GM18858 (cell line): ENCODE measurements around the gene LILRB3.
"Not testable (repeated sequence)": the region's sequence is repeated elsewhere in the genome, so short reads cannot be mapped to it uniquely, and the experiment has no call there.

ENCODE experiments used
- ATAC-seq: cut with Tn5 transposase; IDR thresholded peaks from one replicate; pipeline ENCODE4 v1.9.1; 2021; ENCODE audit not compliant: unreplicated experiment

The LILRB3 gene

GRCh38 chr19:54243809-54244208 is 21.0 kb upstream of the LILRB3 start:
- ATAC-seq, result not testable (repeated sequence)

- not testable (repeated sequence) for ATAC-seq
Measured at GRCh38 chr19:54242646-54243045, 19.8 kb upstream of the LILRB3 start, which contains the start of gene LILRA6. LILRA6 (minus strand) TSS chr19:54242790.

GRCh38 chr19:54242234-54242633 is 19.4 kb upstream of the LILRB3 start:
- not testable (repeated sequence) for ATAC-seq

- not testable (repeated sequence) for ATAC-seq
Measured at GRCh38 chr19:54240372-54241336, 17.8 kb upstream of the LILRB3 start.

DNA sequence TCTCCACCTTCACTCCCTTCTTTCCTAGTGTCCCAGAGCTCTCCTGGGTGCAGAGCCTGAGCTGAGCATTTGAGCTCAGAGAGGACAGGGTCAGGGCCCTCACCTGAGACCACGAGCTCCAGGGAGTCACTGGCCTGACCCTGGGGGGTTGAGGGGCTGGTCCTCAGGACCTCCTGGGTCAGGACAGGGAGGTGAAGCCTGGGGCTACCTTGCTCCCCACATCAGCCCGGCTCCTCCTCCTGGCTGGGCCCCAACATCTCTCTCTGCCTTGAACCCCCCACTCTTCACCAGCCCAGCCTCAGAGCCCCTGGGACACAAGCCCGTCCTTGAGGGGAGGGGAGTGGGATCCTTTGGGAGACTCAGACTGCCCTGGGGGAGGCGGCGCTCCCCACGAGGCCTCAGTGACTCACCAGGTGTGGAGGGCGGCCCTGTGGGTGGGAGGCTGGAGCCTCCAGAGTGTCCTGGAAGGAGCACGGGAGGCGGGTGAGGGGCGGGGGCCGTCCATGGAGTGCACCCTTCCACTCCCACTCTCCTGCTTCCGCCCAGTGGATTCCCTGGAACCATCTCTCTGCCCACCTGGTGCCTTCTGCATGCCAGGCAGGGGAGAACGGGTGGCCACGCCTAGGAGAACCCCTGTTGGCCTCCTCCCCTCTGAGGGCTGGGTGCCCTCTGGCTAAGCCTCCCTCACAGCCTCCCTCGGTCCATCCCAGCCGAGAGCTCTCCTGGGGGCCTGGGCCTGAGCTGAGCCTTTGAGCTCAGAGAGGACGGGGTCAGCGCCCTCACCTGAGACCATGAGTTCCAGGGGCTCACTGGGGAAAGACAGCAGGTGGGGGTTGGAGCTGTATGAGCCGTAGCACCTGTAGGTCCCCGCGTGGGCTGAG is 16.9 kb upstream of the LILRB3 start:
- ATAC-seq, result not testable (repeated sequence)

- no peak for ATAC-seq
Measured at GRCh38 chr19:54233941-54234340, 11.1 kb upstream of the LILRB3 start.

DNA sequence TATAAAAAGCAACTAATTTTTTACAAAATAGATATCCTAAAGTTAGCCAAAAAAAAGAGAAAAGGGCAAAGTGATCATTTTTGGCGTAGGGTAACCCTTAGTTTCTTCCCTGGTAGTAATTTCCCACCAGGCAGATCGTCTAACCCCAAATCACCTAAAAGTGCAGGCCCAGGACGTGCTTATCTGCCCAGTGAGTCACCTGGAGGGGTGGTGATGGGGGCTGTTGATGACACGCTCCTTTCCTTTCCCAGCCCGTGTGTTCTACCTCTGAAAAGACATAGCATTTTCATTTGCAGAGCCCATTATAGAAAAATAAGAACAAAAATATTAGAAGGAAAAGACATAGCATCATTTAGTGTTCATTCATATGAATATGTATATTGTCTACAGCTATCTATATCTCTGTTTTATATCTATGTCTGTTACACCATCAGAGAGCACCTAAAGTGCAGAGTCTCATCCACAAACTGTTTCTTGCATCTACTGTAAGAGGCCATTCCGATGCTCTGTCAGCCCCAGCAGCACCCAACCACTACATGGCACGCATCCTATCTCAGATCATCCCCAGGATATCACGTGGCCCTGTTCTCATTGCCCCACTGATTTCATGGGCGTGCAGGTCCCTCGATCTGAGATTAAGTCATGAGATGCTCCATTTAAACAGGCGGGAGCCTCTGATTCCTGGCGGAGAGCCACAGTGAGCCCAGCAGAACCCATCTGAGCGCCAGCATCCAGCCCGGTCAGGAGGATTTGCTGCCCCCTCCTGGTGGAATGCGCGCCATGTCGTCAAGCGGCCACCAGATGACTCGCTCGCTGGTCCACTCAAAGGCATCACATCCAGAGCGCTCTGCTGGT is 8.5 kb upstream of the LILRB3 start:
- no peak for ATAC-seq

DNA sequence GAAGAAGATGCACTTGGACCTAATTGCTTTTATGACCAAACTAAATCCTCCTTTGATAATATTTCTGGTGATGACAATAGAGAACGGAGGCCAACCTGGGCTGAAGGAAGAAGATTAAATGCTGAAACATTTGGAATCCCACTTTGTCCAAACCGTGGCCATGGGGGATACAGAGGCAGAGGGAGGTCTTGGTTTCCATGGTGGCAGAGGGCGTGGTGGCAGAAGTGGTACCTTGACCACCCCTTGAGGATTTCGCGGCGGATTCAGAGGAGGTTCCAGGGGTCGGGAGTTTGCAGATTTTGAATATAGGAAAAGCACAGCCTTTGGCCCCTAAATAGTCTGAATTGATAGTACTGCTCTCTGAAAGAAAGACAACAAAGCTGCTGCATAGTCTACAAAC is 7.2 kb upstream of the LILRB3 start:
- no peak for ATAC-seq

DNA sequence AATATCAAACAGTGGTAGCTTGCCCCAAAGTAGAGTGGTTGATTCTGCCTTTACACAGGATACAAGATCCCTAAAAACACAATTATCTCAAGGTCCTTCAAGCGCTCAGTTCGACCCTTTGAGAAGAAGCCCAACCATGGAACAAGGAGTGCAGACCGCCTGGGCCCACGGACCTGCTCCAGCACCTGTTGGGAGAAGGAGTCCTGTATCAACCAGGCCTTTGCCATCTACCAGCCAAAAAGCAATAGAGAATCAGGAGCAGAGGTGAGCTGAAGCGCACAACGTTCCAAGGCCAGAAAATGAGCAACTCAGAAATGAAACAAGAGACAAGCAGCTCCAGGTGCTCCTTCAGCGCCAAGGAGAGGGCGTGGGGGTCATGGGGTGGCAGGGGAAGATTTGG is 6.3 kb upstream of the LILRB3 start:
- no peak for ATAC-seq

- not testable (repeated sequence) for ATAC-seq
Measured at GRCh38 chr19:54224619-54225018, 1.8 kb upstream of the LILRB3 start.

DNA sequence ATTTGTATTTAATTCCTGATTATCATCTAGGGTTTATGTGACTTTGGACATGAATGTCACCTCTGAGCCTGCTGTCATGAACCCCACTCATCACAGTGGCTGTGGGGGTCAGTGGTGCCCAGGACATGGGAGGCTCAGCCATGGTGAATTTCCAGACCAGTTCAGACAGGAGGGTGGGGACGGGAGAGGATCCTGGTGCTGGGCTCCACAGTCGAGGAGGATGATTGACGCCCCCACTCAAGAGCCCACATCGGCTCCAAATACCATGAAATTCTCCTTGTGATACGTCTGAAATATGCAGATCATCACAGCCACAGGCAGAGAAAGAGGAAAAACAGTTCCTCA is 1.1 kb upstream of the LILRB3 start:
- not testable (repeated sequence) for ATAC-seq

DNA sequence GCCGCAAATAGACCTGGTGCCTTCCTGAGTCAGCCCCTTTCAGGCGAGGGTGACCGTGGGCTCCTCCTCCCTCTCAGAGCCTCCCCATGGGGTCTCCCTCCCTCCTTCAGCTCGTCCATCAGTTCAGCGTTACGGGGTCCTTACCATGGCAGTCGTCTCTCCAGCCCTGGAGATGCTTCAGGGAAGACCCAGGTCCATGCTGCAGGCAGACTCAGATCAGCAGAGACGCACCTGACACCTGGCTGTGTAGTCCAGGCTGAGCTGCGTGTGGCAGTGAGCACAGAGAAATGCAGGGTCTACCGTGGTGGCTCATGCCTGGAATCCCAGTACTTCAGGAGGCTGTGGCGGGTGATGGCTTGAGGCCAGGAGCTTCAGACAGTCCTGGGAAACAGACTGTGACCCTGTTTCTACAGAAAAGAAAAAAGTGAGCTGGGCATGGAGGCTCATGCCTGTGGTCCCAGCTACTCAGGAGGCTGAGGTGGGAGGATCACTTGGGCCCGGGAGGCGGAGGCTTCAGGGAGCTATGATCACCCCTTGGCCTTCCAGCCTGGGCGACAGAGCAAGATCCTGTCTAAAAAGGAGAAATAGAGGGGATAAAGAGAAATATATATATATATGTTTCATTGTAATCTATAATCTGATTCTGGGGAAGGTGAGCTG is 600 bp upstream of the LILRB3 start:
- ATAC-seq, result not testable (repeated sequence)

GRCh38 chr19:54221947-54222346 is 860 bp downstream of the LILRB3 start:
- not testable (repeated sequence) for ATAC-seq

- ATAC-seq, result not testable (repeated sequence)
Measured at GRCh38 chr19:54219702-54220101, 3.1 kb downstream of the LILRB3 start.

DNA sequence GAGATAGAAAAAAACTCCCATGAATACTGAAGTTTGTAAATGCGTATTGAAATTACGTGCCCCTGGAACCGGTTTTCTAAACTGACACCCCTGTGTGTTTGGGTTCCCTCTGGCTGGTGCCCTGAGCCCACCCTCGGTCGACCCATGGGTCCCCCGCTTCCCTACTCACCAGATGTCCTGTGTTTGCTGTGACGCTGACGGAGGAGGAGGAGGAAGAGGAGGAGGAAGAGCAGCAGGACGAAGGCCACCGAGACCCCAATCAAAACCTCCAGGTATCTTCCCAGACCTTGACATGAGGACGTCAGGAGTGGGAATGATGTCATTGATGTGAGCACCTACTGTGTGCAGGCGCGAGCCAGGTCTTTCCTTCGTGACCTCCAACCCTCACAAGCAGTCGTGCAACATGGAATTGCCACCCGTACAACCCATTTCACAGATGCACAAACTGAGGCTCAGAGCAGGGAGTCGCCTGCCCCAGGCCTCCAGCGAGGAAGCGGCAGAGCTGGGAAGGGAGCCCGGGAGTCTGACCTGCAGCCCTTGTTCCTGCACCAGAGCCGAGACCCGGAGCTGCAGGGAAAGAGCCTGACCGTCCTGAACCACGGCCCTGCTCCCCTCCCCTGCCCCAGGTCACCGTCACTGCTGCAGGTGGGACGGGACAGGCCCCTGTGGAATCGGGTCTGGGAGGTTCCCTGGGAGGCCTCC is 3.7 kb downstream of the LILRB3 start:
- ATAC-seq, result no peak

- ATAC-seq, result no peak
Measured at GRCh38 chr19:54218259-54218658, 4.5 kb downstream of the LILRB3 start.

DNA sequence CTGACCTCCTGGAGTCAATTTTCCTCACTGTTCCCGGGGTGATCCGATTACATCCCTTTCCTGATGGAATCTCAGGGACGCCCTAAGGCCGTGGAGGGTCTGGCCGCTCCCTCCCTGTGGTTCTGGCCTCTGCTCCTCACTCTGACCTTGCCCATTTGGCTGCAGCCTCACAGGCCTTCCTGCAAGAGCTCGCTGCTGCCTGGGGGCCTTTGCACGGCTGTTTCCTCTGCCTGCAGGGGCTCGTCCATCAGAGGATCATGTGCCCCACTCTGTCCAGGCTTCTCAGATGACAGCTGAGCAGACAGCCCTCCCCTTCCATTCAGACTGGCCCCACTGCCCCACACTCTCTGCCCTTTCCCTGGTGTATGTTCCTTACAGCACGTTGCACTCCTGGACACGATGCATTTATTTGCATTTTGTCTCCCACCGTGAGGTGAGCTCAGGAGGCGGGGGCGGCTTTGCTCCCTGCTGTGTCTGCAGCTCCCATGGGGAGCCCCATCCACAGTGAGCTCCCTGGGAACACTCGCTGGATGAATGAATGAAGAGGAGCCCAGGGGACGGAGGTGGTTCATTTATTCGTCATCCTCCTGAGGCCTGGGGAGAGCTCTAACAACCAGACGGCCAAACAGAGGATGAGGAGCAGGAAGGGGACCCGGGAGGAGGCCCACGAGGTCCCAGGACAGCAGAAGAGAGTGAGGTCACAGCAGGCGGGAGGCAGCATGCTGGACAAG is 5.1 kb downstream of the LILRB3 start:
- not testable (repeated sequence) for ATAC-seq

DNA sequence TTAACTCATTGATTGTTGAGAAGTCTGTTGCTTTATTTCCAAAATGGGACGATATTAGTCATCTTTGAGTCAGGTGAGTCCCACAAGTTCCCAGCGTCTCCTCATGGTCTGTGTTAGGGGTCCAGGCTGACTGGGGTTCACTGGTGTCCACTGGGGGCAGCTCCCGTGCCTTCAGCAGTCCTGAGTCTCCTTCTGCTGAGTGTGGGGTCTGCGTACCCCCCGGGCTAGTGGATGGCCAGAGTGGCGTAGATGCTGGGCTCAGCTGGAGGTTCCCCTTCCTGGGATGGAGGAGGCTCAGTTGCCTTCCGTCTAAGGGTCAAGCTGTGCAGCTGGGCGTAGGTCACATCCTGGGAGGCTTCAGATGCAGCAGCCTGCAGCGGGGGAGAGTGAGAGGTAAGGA is 5.9 kb downstream of the LILRB3 start:
- no peak for ATAC-seq

GRCh38 chr19:54214734-54215133 is 8.1 kb downstream of the LILRB3 start:
- ATAC-seq, result not testable (repeated sequence)
